ENCODE results near the gene SLC9A3.
"Not testable (repeated sequence)": the region's sequence is repeated elsewhere in the genome, so short reads cannot be mapped to it uniquely, and the experiment has no call there.

Gene SLC9A3

GRCh38 chr5:509611-510185, 14.6 kb downstream of the SLC9A3 start:
- no peak for TF ChIP-seq SNAI2 (CRISPR knock-in tag; IDR thresholded peaks at IDR 0.05)
- no peak for TF ChIP-seq PATZ1 (CRISPR knock-in tag; IDR thresholded peaks at IDR 0.05; ENCODE audit: borderline replicate concordance)
- no peak for TF ChIP-seq ZNF8 (CRISPR knock-in tag; IDR thresholded peaks at IDR 0.05)
- TF ChIP-seq RARB (CRISPR knock-in tag; IDR thresholded peaks at IDR 0.05): no peak
- TF ChIP-seq CREB5 (CRISPR knock-in tag; IDR thresholded peaks at IDR 0.05; ENCODE audit: low read depth): no peak
- TF ChIP-seq ZFP3 (CRISPR knock-in tag; IDR thresholded peaks at IDR 0.05): no peak

GRCh38 chr5:507986-508575, 16.2 kb downstream of the SLC9A3 start:
- ATAC-seq: not testable (repeated sequence)

More at GRCh38 chr5:509611-510185, 14.6 kb downstream of the SLC9A3 start:
- ATAC-seq: no peak

- TF ChIP-seq CREB5 (CRISPR knock-in tag; IDR thresholded peaks at IDR 0.05; ENCODE audit: low read depth) (no peak), ZNF8 (CRISPR knock-in tag; IDR thresholded peaks at IDR 0.05) (no peak), RARB (CRISPR knock-in tag; IDR thresholded peaks at IDR 0.05) (no peak), PATZ1 (CRISPR knock-in tag; IDR thresholded peaks at IDR 0.05; ENCODE audit: borderline replicate concordance) (no peak), GLIS3 (CRISPR knock-in tag; IDR thresholded peaks at IDR 0.05) (no peak), ARNTL (CRISPR knock-in tag; IDR thresholded peaks at IDR 0.05; ENCODE audit: borderline replicate concordance, low read depth) (no peak), TSHZ2 (CRISPR knock-in tag; IDR thresholded peaks at IDR 0.05) (no peak), ZFP30 (CRISPR knock-in tag; IDR thresholded peaks at IDR 0.05) (no peak), ZFP3 (CRISPR knock-in tag; IDR thresholded peaks at IDR 0.05) (no peak), BACH2 (CRISPR knock-in tag; IDR thresholded peaks at IDR 0.05; ENCODE audit: borderline replicate concordance) (no peak), CSDC2 (CRISPR knock-in tag; IDR thresholded peaks at IDR 0.05) (no peak), CSRNP3 (CRISPR knock-in tag; IDR thresholded peaks at IDR 0.05) (no peak), PPARA (CRISPR knock-in tag; IDR thresholded peaks at IDR 0.05; ENCODE audit: borderline replicate concordance) (no peak), ISL1 (CRISPR knock-in tag; IDR thresholded peaks at IDR 0.05) (no peak), ZC3H10 (CRISPR knock-in tag; IDR thresholded peaks at IDR 0.05) (no peak)
- ATAC-seq: no peak
Observed at GRCh38 chr5:505951-506525, 18.2 kb downstream of the SLC9A3 start.

All from SK-N-SH treated with all-trans-retinoic acid at 6 μM for 48 hours (cell line).